ENCODE data around the gene ZHX3.

DNA sequence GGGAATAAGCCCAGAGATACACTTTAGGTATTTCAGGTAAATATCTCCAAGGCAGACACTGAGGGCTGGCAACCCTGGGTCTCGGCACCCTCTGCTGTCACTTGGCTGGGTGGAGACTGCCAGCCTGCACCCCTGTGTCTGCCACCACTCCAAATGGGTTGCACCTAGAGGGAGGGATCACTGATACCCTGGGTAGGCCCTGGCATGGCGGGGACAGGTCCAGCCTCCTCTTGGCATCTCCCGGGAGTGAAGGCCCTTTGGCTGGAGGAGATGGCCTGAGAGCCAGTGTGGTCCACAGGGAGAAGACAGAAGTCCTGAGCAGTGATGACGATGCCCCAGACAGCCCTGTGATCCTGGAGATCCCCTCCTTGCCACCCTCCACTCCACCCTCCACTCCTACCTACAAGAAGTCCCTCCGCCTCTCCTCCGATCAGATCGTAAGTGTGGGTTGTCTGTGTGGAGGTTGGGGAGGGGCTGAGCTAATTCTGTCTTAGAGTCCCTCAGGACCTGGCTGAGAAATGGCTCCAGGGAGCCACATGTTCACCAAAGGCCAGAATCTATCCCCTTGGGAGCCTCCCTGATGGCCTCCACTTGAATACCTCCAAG is 38.2 kb upstream of the ZHX3 start:
- no peak for TF ChIP-seq CTCF (IDR thresholded peaks at IDR 0.05 in 2 of 3, conservative IDR thresholded peaks at IDR 0.05 in 1 of 3; ENCODE audit: control insufficient read depth in 2 of 3, extremely low read depth in 1 of 3, insufficient read depth in 1 of 3, low read depth in 3 of 3, low read length in 3 of 3)
- no peak for TF ChIP-seq TCF12 (IDR thresholded peaks at IDR 0.05; ENCODE audit: low read depth, low read length)
- TF ChIP-seq POLR2A (IDR thresholded peaks at IDR 0.05; ENCODE audit: low read depth, low read length): no peak
- TF ChIP-seq, protein P1, sequence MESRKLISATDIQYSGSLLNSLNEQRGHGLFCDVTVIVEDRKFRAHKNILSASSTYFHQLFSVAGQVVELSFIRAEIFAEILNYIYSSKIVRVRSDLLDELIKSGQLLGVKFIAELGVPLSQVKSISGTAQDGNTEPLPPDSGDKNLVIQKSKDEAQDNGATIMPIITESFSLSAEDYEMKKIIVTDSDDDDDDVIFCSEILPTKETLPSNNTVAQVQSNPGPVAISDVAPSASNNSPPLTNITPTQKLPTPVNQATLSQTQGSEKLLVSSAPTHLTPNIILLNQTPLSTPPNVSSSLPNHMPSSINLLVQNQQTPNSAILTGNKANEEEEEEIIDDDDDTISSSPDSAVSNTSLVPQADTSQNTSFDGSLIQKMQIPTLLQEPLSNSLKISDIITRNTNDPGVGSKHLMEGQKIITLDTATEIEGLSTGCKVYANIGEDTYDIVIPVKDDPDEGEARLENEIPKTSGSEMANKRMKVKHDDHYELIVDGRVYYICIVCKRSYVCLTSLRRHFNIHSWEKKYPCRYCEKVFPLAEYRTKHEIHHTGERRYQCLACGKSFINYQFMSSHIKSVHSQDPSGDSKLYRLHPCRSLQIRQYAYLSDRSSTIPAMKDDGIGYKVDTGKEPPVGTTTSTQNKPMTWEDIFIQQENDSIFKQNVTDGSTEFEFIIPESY (IDR thresholded peaks at IDR 0.05): no peak
- no peak for TF ChIP-seq POLR2AphosphoS5 (IDR thresholded peaks at IDR 0.05; ENCODE audit: low read length)
- TF ChIP-seq, protein P2, sequence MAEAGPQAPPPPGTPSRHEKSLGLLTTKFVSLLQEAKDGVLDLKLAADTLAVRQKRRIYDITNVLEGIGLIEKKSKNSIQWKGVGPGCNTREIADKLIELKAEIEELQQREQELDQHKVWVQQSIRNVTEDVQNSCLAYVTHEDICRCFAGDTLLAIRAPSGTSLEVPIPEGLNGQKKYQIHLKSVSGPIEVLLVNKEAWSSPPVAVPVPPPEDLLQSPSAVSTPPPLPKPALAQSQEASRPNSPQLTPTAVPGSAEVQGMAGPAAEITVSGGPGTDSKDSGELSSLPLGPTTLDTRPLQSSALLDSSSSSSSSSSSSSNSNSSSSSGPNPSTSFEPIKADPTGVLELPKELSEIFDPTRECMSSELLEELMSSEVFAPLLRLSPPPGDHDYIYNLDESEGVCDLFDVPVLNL (IDR thresholded peaks at IDR 0.05; ENCODE audit: low read depth, low read length): no peak
- TF ChIP-seq ZNF274 (IDR thresholded peaks at IDR 0.05; ENCODE audit: insufficient read depth, insufficient read length): no peak
